ENCODE results near the gene KRTAP5-9.

Gene KRTAP5-9

GRCh38 chr11:71500601-71501021 is 47.6 kb upstream of the KRTAP5-9 start:
- H3K36me3 ChIP-seq (ENCODE audit: insufficient read depth, low read length), result peaks cover 34% of the 10 kb centered on the region
- no peaks in the 10 kb centered on the region for H3K27me3 ChIP-seq (ENCODE audit: insufficient read depth, low read length)
- no peaks in the 10 kb centered on the region for H3K79me2 ChIP-seq (ENCODE audit: insufficient read depth, low read length)
- no peak overlapping the region for H3K27ac ChIP-seq (ENCODE audit: low read depth, low read length, poor library complexity, severe bottlenecking)
- H3K4me1 ChIP-seq (ENCODE audit: insufficient read depth, low read length, severe bottlenecking), result no peaks in the 10 kb centered on the region
- no peaks in the 10 kb centered on the region for H3K9me3 ChIP-seq (ENCODE audit: low read length)
- TF ChIP-seq EZH2 (IDR thresholded peaks at IDR 0.05; ENCODE audit: borderline replicate concordance, low read length) (no peak), CTCF (IDR thresholded peaks at IDR 0.05; ENCODE audit: low read length) (no peak)
- no peaks in the 10 kb centered on the region for H3F3A ChIP-seq (ENCODE audit: insufficient read depth, low read length)
- no peak overlapping the region for H2AFZ ChIP-seq (ENCODE audit: low read length)
- H3K4me2 ChIP-seq (ENCODE audit: low read length), result no peak overlapping the region
- no peaks in the 10 kb centered on the region for H3K9me2 ChIP-seq (ENCODE audit: low read depth, low read length)
- no peak overlapping the region for H3K4me3 ChIP-seq (ENCODE audit: low read depth, low read length, poor library complexity, severe bottlenecking)
- no peaks in the 10 kb centered on the region for H4K20me1 ChIP-seq (ENCODE audit: insufficient read depth, low read length)
- no peak overlapping the region for H3K9ac ChIP-seq (ENCODE audit: low read length)

GRCh38 chr11:71501071-71501985 is 46.9 kb upstream of the KRTAP5-9 start:
- H3K27me3 ChIP-seq (ENCODE audit: insufficient read depth, low read length), result no peaks in the 10 kb centered on the region
- no peaks in the 10 kb centered on the region for H4K20me1 ChIP-seq (ENCODE audit: insufficient read depth, low read length)
- no peak overlapping the region for H3K9ac ChIP-seq (ENCODE audit: low read length)
- peaks cover 34% of the 10 kb centered on the region for H3K36me3 ChIP-seq (ENCODE audit: insufficient read depth, low read length)
- H2AFZ ChIP-seq (ENCODE audit: low read length), result no peak overlapping the region
- no peaks in the 10 kb centered on the region for H3K9me2 ChIP-seq (ENCODE audit: low read depth, low read length)
- H3K4me2 ChIP-seq (ENCODE audit: low read length), result no peak overlapping the region
- no peak overlapping the region for H3K4me3 ChIP-seq (ENCODE audit: low read depth, low read length, poor library complexity, severe bottlenecking)
- H3K27ac ChIP-seq (ENCODE audit: low read depth, low read length, poor library complexity, severe bottlenecking), result no peak overlapping the region
- H3F3A ChIP-seq (ENCODE audit: insufficient read depth, low read length), result no peaks in the 10 kb centered on the region
- TF ChIP-seq EZH2 (IDR thresholded peaks at IDR 0.05; ENCODE audit: borderline replicate concordance, low read length), result no peak
- no peak for TF ChIP-seq CTCF (IDR thresholded peaks at IDR 0.05; ENCODE audit: low read length)
- H3K79me2 ChIP-seq (ENCODE audit: insufficient read depth, low read length), result no peaks in the 10 kb centered on the region
- no peaks in the 10 kb centered on the region for H3K4me1 ChIP-seq (ENCODE audit: insufficient read depth, low read length, severe bottlenecking)
- H3K9me3 ChIP-seq (ENCODE audit: low read length), result no peaks in the 10 kb centered on the region

GRCh38 chr11:71502026-71502425 is 46.2 kb upstream of the KRTAP5-9 start:
- Histone ChIP-seq H3K9ac (ENCODE audit: low read length) (no peak overlapping the region), H3K4me3 (ENCODE audit: low read depth, low read length, poor library complexity, severe bottlenecking) (no peak overlapping the region), H4K20me1 (ENCODE audit: insufficient read depth, low read length) (no peaks in the 10 kb centered on the region), H3K79me2 (ENCODE audit: insufficient read depth, low read length) (no peaks in the 10 kb centered on the region), H3K9me3 (ENCODE audit: low read length) (no peaks in the 10 kb centered on the region), H3K36me3 (ENCODE audit: insufficient read depth, low read length) (peaks cover 29% of the 10 kb centered on the region), H2AFZ (ENCODE audit: low read length) (no peak overlapping the region), H3K9me2 (ENCODE audit: low read depth, low read length) (no peaks in the 10 kb centered on the region), H3K4me1 (ENCODE audit: insufficient read depth, low read length, severe bottlenecking) (no peaks in the 10 kb centered on the region), H3F3A (ENCODE audit: insufficient read depth, low read length) (no peaks in the 10 kb centered on the region), H3K4me2 (ENCODE audit: low read length) (no peak overlapping the region), H3K27ac (ENCODE audit: low read depth, low read length, poor library complexity, severe bottlenecking) (no peak overlapping the region), H3K27me3 (ENCODE audit: insufficient read depth, low read length) (no peaks in the 10 kb centered on the region)
- no peak for TF ChIP-seq EZH2 (IDR thresholded peaks at IDR 0.05; ENCODE audit: borderline replicate concordance, low read length)
- no peak for TF ChIP-seq CTCF (IDR thresholded peaks at IDR 0.05; ENCODE audit: low read length)
